ENCODE measurements around the gene SIRPB2.

Gene SIRPB2

DNA sequence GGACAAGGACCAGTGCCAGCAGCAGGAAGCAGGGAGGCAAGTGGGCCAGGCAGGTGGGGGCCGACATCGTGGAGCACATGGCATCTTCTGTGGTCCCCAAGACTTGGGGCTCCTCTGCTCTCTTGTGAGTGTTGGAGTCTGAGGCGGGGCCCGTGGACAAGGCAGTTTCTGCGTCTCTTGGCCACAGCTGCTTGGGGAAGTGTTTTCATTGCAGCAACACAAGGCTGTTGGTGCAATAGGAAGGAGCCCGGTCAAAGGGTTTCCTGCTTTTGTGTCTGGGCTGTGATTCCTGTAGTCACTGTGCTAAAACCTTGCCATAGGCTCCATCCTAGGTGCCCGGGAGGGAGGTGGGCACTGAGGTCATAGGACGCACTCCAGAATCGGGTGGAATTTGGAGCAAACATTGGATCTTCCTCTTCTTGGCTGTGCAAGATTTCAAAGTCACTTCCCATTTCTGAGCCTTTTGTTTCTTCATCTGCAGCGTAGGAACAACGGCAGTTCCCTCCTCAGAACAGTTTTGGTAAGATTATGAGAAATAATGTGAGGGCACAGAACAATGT is at the start of gene SIRPB2:
Gene SIRPB2 (minus strand): TSS at position 140 of the 560 bp plus-strand sequence. CDS start 61 bp downstream, at position 79.
- no peak within 1 kb of the TSS for H3K4me3 ChIP-seq (ENCODE audit: low read length in 2 of 2)
- no peaks in the 10 kb centered on the region for H3K4me1 ChIP-seq (ENCODE audit: control insufficient read depth, insufficient read depth, low read length)
- H3K27me3 ChIP-seq (ENCODE audit: control insufficient read depth in 1 of 2, insufficient read depth in 2 of 2, low read length in 2 of 2) = peaks cover 0 to 2% of the 10 kb centered on the region in 2 donors
- no peak within 1 kb of the TSS for H3K27ac ChIP-seq (ENCODE audit: low read length)
- H3K9me3 ChIP-seq (ENCODE audit: control insufficient read depth in 2 of 2, low read length in 2 of 2) = no peaks in the 10 kb centered on the region
- H3K9ac ChIP-seq (ENCODE audit: low read length in 2 of 2) = no peak within 1 kb of the TSS
- no peaks in the 10 kb centered on the region for H3K36me3 ChIP-seq (ENCODE audit: control insufficient read depth in 2 of 2, insufficient read depth in 2 of 2, low read length in 2 of 2)

DNA sequence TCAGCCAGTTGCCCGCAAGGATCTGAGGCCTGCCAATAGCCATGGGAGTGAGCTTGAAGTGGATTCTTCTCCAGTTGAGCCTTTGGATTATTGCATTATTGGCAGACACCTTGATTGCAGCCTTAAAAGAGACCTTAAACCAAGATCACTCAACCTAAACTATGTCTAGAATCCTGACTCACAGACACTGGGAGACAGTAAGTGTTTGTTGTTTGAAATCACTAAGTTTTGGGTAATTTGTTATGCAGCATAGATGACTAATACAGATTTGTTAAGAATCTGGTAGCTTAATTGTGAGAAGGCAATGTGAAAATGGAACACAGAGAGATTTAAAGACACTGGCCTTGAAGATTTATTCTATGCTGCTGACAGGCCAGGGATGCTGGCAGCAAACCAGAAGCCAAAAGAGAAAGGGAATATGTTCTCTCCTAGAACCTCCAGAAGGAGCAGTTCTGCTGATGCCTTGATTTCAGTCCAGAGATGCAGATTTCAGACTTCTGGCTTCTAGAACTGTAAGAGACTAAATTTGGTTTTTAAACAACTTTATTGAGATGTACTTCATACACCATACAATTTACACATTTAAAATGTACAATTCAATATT is 48.7 kb upstream of the SIRPB2 start:
- Histone ChIP-seq H3K27me3 (ENCODE audit: control insufficient read depth in 1 of 2, insufficient read depth in 2 of 2, low read length in 2 of 2) (no peaks in the 10 kb centered on the region), H3K4me1 (ENCODE audit: control insufficient read depth, insufficient read depth, low read length) (no peaks in the 10 kb centered on the region), H3K9me3 (ENCODE audit: control insufficient read depth in 2 of 2, low read length in 2 of 2) (no peaks in the 10 kb centered on the region), H3K27ac (ENCODE audit: low read length) (no peak overlapping the region), H3K9ac (ENCODE audit: low read length in 2 of 2) (no peak overlapping the region), H3K4me3 (ENCODE audit: low read length in 2 of 2) (no peak overlapping the region), H3K36me3 (ENCODE audit: control insufficient read depth in 2 of 2, insufficient read depth in 2 of 2, low read length in 2 of 2) (no peaks in the 10 kb centered on the region)

DNA sequence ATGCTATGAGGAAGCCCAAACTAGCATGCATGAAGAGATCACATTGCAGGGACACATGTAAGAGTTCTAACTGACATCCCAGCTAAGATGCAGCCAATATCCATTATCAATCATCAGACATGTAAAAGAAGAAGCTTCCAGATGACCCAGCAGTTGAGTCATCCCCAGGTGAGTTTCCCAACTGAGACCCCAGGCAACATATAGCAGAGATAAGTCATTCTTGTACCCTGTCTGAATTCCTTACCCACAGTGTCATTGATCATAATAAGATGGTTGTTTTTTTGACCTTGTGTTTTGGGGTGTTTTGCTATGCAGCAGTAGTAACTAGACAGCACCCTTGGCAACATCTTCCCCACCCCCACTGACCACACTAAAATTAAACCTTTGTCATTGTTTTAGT is 47.4 kb upstream of the SIRPB2 start:
- Histone ChIP-seq H3K27me3 (ENCODE audit: control insufficient read depth in 1 of 2, insufficient read depth in 2 of 2, low read length in 2 of 2) (no peaks in the 10 kb centered on the region), H3K4me3 (ENCODE audit: low read length in 2 of 2) (no peak overlapping the region), H3K27ac (ENCODE audit: low read length) (no peak overlapping the region), H3K4me1 (ENCODE audit: control insufficient read depth, insufficient read depth, low read length) (no peaks in the 10 kb centered on the region), H3K36me3 (ENCODE audit: control insufficient read depth in 2 of 2, insufficient read depth in 2 of 2, low read length in 2 of 2) (no peaks in the 10 kb centered on the region), H3K9me3 (ENCODE audit: control insufficient read depth in 2 of 2, low read length in 2 of 2) (no peaks in the 10 kb centered on the region), H3K9ac (ENCODE audit: low read length in 2 of 2) (no peak overlapping the region)

DNA sequence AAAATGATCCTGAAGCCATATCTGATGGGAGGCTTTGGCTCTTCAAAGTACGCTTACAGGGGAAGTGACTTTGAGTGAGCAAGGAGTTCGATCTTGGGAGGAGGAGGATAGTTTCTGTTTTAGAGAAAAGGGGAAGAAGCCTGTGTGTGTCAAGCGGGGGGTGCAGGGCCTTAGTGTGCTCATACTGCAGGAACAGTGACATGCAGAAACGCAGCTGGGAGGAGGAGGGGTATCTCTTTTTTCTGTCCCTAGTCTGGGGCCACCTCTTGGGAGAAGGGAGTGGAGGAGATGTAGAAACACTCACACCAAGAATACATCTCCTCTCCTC is 46.5 kb upstream of the SIRPB2 start:
- no peak overlapping the region for H3K27ac ChIP-seq (ENCODE audit: low read length)
- H3K4me1 ChIP-seq (ENCODE audit: control insufficient read depth, insufficient read depth, low read length) = no peaks in the 10 kb centered on the region
- H3K4me3 ChIP-seq (ENCODE audit: low read length in 2 of 2) = no peak overlapping the region
- no peaks in the 10 kb centered on the region for H3K36me3 ChIP-seq (ENCODE audit: control insufficient read depth in 2 of 2, insufficient read depth in 2 of 2, low read length in 2 of 2)
- H3K9ac ChIP-seq (ENCODE audit: low read length in 2 of 2) = no peak overlapping the region
- no peaks in the 10 kb centered on the region for H3K9me3 ChIP-seq (ENCODE audit: control insufficient read depth in 2 of 2, low read length in 2 of 2)
- H3K27me3 ChIP-seq (ENCODE audit: control insufficient read depth in 1 of 2, insufficient read depth in 2 of 2, low read length in 2 of 2) = no peaks in the 10 kb centered on the region

DNA sequence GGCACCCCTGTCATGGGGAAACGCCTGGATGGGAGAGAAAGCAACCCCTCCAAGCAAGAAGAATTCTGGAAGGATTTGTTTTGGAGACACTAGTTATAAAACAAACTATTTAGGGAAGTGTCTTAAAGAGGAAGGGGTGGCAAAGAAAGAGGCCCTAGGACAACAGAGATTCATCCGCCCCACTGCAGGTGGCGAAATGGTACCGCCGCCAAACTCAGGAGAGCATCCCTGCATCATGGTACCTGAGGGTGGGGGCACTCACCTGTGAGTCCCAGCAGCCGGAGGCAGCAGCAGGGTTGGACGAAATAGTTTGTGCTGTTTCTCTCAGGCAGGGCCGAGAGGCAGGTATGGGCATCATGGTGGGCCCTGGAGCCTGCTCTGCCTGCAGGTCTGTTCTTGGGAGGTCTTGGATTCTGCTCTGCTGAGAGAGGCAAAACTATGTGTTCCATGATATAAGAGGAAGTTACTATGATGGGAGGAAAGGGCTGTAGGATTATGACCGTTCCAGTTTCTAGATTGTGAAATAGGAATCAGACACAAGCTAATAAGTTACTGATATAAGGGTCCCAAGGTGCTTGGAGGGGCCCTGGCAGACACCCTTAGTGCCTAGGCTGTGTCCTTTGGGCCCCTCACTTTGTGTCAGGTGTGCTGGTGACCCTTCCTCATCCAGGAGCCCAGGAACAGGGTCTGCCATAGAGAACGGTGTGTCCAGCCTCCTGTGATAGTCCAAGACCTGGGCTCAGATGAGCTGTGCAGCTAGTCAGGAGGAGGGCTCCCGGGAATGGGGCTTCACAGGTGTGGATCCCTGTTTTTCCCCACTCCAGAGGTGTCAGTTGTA is 45.9 kb upstream of the SIRPB2 start:
- Histone ChIP-seq H3K9ac (ENCODE audit: low read length in 2 of 2) (no peak overlapping the region), H3K4me3 (ENCODE audit: low read length in 2 of 2) (no peak overlapping the region), H3K27me3 (ENCODE audit: control insufficient read depth in 1 of 2, insufficient read depth in 2 of 2, low read length in 2 of 2) (no peaks in the 10 kb centered on the region), H3K36me3 (ENCODE audit: control insufficient read depth in 2 of 2, insufficient read depth in 2 of 2, low read length in 2 of 2) (no peaks in the 10 kb centered on the region), H3K9me3 (ENCODE audit: control insufficient read depth in 2 of 2, low read length in 2 of 2) (no peaks in the 10 kb centered on the region), H3K27ac (ENCODE audit: low read length) (no peak overlapping the region), H3K4me1 (ENCODE audit: control insufficient read depth, insufficient read depth, low read length) (no peaks in the 10 kb centered on the region)

DNA sequence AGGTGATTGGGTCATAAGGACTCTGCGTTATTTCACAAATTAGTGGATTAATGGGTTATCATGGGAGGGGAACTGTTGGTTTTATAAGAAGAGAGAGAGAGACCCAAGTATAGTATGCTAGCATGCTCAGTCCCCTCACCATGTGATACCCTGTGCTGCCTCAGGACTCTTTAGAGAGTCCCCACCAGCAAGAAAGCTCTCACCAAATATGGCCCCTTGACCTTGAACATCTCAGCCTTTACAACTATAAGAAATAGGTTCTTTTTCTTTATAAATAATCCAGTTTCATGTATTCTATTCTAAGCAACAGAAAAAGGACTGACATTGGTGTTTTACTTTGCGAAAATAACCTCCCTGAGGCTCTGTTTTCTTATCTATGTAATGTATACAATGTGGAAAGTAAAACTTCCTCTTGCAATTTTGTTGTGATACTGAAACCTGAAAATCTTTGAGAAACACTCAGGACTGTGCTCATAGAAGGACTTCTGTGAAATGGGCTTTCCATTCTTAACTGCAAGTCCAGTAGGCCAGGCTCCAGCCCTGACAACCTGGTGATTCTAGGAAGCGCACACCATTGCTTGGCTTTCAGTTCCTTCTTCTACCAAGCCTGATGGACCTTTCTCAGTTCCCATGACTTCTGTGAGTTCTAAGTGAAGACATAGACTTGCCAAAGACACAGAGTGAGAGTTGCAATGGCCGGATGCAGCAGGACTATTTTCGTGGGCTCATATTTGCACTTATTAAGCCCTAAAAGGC is 44.4 kb upstream of the SIRPB2 start:
- no peaks in the 10 kb centered on the region for H3K9me3 ChIP-seq (ENCODE audit: control insufficient read depth in 2 of 2, low read length in 2 of 2)
- no peak overlapping the region for H3K4me3 ChIP-seq (ENCODE audit: low read length in 2 of 2)
- no peaks in the 10 kb centered on the region for H3K27me3 ChIP-seq (ENCODE audit: control insufficient read depth in 1 of 2, insufficient read depth in 2 of 2, low read length in 2 of 2)
- no peaks in the 10 kb centered on the region for H3K36me3 ChIP-seq (ENCODE audit: control insufficient read depth in 2 of 2, insufficient read depth in 2 of 2, low read length in 2 of 2)
- H3K4me1 ChIP-seq (ENCODE audit: control insufficient read depth, insufficient read depth, low read length) = no peaks in the 10 kb centered on the region
- no peak overlapping the region for H3K27ac ChIP-seq (ENCODE audit: low read length)
- H3K9ac ChIP-seq (ENCODE audit: low read length in 2 of 2) = no peak overlapping the region

DNA sequence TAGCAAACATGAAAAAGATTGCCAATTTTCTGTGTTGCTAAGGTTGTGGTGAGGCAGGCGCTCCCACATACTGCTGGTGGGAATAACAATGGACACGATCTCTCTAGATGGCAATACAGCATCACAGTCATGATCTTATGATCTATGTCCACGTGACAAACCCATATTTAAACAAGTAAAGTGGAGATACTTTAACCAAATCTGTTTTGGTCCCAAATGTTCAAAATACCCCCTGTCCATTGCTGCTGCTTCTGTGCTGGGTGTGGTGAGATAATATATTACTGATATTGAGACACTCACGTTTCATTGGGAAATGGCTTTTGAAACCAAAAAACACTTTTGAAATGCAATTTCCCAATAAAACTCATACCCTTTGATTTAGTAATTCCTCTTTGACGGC is 43.3 kb upstream of the SIRPB2 start:
- H3K4me3 ChIP-seq (ENCODE audit: low read length in 2 of 2) = no peak overlapping the region
- H3K27me3 ChIP-seq (ENCODE audit: control insufficient read depth in 1 of 2, insufficient read depth in 2 of 2, low read length in 2 of 2) = no peaks in the 10 kb centered on the region
- H3K9me3 ChIP-seq (ENCODE audit: control insufficient read depth in 2 of 2, low read length in 2 of 2) = no peaks in the 10 kb centered on the region
- H3K36me3 ChIP-seq (ENCODE audit: control insufficient read depth in 2 of 2, insufficient read depth in 2 of 2, low read length in 2 of 2) = no peaks in the 10 kb centered on the region
- no peak overlapping the region for H3K27ac ChIP-seq (ENCODE audit: low read length)
- no peaks in the 10 kb centered on the region for H3K4me1 ChIP-seq (ENCODE audit: control insufficient read depth, insufficient read depth, low read length)
- H3K9ac ChIP-seq (ENCODE audit: low read length in 2 of 2) = no peak overlapping the region

DNA sequence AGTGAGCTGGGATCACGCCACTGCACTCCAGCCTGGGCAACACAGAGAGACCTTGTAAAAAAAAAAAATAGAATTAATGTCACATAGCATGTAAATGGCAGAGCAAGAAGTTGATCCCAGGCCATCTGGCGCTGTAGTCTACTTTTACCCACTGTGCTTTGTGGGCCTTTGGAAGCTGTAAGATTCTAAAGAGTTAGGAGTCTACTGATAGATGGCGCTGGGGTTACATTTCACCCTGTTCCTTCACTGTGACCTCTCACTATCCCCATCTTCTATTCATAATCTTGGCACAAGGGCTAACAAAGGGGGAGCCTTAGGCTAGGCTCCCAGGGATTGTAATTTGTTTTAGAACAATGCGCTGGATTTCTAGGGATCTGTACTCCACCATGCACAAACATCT is 41.8 kb upstream of the SIRPB2 start:
- Histone ChIP-seq H3K36me3 (ENCODE audit: control insufficient read depth in 2 of 2, insufficient read depth in 2 of 2, low read length in 2 of 2) (no peaks in the 10 kb centered on the region), H3K27me3 (ENCODE audit: control insufficient read depth in 1 of 2, insufficient read depth in 2 of 2, low read length in 2 of 2) (no peaks in the 10 kb centered on the region), H3K9ac (ENCODE audit: low read length in 2 of 2) (no peak overlapping the region), H3K9me3 (ENCODE audit: control insufficient read depth in 2 of 2, low read length in 2 of 2) (no peaks in the 10 kb centered on the region), H3K4me3 (ENCODE audit: low read length in 2 of 2) (no peak overlapping the region), H3K27ac (ENCODE audit: low read length) (no peak overlapping the region), H3K4me1 (ENCODE audit: control insufficient read depth, insufficient read depth, low read length) (no peaks in the 10 kb centered on the region)

DNA sequence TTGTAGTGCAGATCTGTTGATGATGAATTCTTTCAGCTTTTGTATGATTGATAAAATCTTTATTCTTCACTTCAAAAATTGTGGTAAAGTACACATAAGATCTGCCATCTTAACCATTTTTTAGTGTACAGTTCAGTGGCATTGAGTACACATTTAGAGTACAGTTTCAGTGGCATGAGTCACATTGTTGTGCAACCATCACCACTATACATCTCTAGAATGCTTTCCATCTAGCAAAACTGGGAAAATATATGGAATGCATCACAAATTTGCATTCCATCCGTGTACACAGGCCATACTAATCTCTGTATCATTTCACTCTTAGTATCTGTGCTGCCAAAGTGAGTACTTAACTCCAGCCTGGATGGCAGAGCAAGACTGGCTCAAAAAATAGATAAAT is 37.6 kb upstream of the SIRPB2 start:
- Histone ChIP-seq H3K27me3 (ENCODE audit: control insufficient read depth in 1 of 2, insufficient read depth in 2 of 2, low read length in 2 of 2) (no peaks in the 10 kb centered on the region), H3K9ac (ENCODE audit: low read length in 2 of 2) (no peak overlapping the region), H3K4me3 (ENCODE audit: low read length in 2 of 2) (no peak overlapping the region), H3K27ac (ENCODE audit: low read length) (no peak overlapping the region), H3K36me3 (ENCODE audit: control insufficient read depth in 2 of 2, insufficient read depth in 2 of 2, low read length in 2 of 2) (no peaks in the 10 kb centered on the region), H3K9me3 (ENCODE audit: control insufficient read depth in 2 of 2, low read length in 2 of 2) (no peaks in the 10 kb centered on the region), H3K4me1 (ENCODE audit: control insufficient read depth, insufficient read depth, low read length) (no peaks in the 10 kb centered on the region)

DNA sequence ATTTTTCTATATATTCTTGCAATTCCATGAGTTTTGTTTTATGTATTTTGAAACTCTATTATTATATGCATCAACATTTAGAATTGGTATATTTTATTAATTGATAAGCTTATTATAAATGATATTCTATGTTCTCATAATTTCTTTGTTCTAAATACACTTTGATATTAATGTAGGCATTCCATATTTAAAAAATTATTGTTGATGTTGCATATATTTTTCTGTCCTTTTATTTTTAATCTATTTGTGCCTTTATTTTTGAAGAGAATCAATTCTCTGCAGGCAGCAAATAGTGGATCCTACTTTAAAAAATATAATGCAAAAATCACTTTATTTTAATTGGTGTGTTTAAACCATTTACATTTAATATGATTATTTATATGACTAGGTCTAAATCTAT is 36.7 kb upstream of the SIRPB2 start:
- Histone ChIP-seq H3K4me1 (ENCODE audit: control insufficient read depth, insufficient read depth, low read length) (no peaks in the 10 kb centered on the region), H3K4me3 (ENCODE audit: low read length in 2 of 2) (no peak overlapping the region), H3K9ac (ENCODE audit: low read length in 2 of 2) (no peak overlapping the region), H3K36me3 (ENCODE audit: control insufficient read depth in 2 of 2, insufficient read depth in 2 of 2, low read length in 2 of 2) (no peaks in the 10 kb centered on the region), H3K9me3 (ENCODE audit: control insufficient read depth in 2 of 2, low read length in 2 of 2) (no peaks in the 10 kb centered on the region), H3K27ac (ENCODE audit: low read length) (no peak overlapping the region), H3K27me3 (ENCODE audit: control insufficient read depth in 1 of 2, insufficient read depth in 2 of 2, low read length in 2 of 2) (no peaks in the 10 kb centered on the region)

Measured in stomach smooth muscle (tissue), 2 donors.